Stimulated activated CD8-positive, alpha-beta memory T cell treated with anti-CD3 and anti-CD28 coated beads, Interleukin-4, amount 100 ng/mL, for 4 hours (primary cell): ENCODE measurements around the gene GOLGA7B.
A peak's percentile ranks its signal among the peaks of the same experiment; 100 is the strongest.

Source experiments
- DNase-seq, 2 donors: peaks; one replicate each; pipeline ENCODE4 v3.0.0-alpha.2; 2020; ENCODE audit warnings: low read depth in 2 of 2, low spot score in 1 of 2

Gene GOLGA7B

DNA sequence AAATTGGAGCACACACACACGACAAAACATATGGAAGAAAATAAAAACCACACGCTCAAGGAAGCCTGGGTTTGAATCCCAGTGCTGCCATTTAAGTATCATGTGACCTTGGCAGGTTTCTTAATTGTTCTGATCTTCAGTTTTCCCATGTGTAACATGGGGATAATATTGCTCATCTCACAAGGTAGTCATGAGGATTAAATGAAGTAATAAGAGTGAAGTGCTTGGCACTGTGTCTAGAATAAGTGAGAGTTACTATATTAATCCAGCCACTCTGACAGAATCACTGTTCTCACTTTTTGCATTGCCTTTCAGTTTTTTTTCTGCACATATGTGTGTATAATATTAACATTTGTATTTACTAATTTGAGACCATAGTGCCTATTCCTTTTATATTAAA, 43.3 kb downstream of the GOLGA7B start:
- DNase-seq: no peak

DNA sequence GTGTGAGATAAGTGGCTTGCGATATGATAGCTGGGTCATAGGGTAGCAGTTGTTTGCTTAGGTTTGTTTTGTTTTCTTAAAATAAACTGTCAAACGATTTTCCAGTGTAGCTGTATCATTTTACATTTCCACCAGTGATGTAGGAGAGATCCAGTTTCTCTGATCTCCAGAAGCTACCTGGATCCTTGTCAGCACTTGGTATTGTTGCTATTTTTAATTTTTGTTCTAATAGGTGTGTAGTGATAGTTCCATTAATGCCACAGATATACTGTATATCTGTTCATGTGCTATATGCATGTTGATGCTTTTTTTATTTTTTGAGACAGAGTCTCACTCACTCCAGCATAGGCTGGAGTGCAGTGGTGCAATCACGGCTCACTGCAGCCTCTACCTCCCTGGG, 44.4 kb downstream of the GOLGA7B start:
- no peak for DNase-seq

DNA sequence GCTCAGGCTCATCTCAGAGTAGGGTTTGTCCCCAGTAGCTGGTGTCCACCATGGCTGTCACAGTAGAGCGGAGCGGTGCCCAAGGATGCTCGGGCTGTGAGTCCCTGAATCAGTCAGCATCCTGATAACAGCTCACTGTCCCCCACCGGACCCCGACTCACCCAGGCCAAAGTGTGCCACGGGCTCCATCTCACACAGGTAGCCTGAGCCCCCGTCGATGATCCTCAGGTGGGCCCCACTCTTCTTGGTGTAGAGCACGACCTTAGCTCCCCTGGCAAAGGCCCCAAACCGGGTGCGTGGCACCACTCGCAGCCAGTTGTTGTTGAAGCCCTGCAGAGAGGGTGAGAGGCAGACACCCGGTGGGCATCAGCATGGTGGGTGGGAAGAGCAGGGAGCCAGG, 45.4 kb downstream of the GOLGA7B start:
- no peak for DNase-seq

DNA sequence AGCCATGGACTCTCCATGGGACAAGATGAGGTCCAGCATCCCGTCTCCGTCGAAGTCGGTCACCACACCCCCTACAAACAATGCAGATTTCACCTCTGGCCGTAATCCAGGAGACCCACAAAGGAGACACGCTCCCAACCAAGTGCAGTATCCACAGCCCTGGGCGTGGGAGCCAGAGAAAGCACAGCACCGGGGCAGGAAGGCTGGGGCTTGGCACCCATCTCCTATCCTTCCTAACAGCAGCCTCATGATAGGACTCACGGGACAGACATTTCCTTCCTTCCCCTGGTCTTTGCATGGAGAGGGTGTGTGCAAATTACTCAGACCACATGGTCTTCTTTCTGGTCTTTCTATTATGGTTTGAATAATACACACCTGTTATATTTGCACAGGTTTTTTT, 46.3 kb downstream of the GOLGA7B start:
- no peak for DNase-seq

DNA sequence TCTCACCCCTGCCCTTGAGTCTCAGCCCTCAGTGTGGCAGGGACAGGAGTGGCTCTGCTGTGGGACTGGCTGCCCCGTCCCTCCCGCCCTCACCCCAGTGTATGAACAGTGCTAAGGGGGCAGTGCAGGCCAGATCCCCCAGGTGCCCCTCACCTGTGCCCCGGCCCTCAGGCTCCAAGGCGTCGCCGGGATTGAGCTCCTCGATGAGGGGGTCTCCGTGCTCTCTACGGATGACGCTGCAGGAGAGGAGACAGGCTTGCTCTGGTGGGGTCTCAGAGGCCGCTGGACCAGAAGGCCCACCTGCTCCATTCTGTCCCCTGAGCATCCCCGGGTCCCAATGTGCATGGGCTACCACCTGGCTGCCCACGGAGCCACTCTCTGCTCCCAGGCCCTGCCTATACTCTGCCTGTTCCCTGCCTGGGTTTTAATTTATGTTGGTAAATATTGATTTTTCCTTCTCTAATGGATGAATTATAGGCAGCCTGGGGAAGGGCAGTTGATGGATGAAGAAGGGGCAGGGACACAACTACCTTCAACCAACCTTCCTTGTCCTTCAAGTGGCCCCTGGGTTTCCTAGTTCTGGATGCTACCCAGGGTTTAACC, 47.2 kb downstream of the GOLGA7B start:
- DNase-seq: no peak

DNA sequence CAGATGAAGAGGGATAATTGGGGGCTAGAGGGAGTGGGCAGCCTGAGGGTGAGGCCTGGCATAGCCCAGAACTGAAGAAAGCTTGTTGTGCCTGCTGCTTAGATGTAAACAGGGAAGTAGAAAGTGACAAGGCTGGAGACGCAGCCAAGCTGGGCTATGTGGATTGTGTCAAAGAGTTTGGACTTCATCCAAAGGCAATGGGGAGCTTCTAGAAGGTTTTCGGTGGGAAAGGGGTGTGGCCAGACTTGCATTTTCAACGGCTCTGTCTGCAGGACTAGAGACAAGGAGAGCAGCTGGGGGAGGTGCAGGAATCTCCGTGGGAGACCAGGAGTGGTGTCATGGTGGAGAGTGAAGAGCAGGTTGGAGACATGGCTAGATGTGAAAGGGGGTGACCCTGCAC, 48.8 kb downstream of the GOLGA7B start:
- no peak for DNase-seq

DNA sequence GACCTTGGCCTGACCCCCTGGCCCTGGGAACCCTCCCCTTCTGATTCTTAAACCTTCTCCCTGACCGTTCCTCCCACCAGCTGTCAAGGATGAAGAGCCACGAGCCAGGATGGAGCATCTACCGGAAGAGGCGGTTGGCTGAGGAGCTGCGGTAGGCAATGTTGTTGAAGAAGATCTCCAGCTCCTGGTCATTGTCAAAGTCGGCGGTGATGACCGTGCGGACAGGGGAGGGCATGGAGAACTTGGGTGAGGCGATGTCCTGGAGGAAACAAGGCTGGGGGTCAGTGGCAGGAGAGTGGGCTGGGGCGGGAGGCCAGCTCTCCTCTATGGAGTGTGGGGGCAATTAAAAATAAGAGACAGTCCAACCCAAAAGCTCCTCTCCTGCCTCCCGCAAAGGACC, 51.7 kb downstream of the GOLGA7B start:
- no peak for DNase-seq

DNA sequence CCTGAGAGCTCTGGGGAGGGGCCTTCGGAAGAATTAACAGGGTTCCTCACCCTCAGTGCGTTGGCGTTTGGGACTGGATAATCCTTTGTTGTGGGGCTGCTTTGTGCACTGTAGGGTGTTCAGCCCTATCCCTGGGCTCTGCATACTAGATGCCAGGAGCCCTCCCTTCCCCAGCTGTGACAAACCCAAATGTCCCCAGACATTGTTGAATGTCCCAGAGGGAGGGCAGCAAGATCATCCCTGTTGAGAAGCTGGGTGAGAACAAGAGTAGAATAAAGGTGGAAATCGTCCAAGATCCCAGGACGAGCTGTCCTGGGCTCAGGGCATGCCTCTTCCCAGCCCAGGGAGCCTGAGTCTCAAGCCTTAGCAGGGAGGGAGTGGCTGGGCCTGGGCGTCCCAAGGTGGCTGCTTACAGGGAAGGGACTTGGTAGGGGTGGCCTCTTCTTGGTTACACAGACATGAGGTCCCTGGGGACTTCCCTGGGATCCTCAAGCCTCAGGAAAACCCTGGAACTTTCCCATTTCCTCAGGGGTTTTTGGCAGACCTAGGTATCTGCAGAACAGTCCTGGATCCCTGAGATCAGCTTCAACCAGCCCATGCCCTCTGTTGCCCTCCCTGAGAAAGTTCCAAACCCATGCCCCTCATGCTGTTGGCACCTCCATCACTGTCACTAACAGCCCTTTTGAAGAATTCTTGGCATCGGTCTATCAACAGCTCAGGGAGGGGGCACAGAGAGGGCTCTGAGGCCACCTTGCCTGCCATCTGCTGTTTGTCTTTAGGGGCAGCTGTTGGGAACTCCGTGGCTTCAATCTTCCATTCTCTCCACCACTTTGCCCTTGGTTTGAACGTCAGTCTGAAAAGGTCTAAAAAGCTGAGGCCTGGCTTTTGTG, 53.7 kb downstream of the GOLGA7B start:
- DNase-seq: no peak

DNA sequence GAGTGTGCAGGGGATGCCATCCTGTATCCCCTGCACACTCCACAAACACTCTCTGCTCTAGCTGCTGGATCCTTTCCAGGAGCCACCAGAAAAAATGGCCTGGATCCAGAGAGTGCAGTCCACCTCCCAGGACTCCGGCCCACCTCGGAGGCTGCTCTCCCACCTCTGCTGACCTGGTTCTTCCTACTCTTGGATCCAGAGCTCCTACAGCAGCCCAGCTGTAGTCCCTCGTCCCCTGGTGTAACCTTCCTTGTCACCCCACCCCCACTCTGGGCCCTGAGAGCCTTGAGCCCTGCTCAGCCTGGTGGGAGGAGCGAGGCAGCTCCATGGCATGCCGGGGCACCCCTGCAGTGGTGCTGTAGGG, 54.4 kb downstream of the GOLGA7B start:
- DNase-seq: no peak

DNA sequence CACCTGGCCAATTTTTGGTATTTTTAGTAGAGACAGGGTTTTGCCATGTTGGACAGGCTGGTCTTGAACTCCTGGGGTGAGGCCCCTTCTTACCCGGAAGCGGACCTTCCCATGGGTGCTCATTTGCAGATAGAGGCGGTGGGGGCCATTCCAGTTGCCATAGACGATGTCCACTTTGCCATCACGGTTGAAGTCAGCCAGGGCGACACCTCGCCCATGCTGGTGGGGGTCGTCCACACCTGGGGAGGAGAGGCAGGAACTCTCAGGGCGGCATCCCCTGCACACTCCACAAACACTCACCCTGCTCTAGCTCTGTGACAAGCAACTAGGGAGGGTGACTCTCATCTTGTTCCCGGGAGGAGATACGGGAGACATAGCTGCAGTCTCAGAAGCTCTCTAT, 54.9 kb downstream of the GOLGA7B start:
- no peak for DNase-seq

DNA sequence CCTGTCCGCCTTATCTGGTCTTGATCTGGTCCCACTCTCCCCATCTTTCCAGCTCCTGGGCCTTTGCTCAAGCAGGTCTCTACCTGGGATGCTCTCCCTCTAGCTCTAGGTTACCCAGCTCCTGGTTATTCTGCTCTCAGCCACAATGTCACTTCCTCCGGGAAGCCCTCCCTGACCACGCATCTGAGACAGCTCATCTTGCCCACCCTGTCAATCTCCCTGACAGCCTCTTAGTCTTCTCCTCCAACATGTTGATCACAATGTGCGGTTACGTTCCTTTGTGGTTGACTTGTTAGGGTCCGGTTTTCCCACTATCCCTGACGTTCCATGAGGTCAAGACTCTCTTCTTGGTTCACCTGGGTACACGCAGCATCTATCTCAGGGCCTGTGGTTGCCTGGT, 55.6 kb downstream of the GOLGA7B start:
- no peak for DNase-seq

DNA sequence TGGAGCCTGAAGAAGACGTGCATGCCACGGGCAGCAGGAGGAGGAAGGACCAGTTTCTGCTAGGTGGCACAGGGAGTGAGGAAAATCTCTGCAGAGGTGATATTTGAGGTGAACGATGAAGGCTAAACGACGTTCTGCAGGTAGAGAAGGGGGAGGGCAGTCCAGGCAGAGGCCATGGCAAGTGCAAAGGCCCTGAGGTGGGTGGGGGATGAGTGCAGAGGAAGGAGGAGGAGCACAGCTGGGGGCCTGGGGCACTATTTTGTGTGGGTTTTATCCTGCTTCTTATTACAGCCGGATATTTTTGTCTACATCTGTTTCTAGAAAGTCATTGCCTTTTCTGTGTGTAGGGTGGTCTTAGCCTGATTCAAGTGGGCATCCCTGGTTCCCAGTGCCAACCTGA, 57.6 kb downstream of the GOLGA7B start:
- no peak for DNase-seq

DNA sequence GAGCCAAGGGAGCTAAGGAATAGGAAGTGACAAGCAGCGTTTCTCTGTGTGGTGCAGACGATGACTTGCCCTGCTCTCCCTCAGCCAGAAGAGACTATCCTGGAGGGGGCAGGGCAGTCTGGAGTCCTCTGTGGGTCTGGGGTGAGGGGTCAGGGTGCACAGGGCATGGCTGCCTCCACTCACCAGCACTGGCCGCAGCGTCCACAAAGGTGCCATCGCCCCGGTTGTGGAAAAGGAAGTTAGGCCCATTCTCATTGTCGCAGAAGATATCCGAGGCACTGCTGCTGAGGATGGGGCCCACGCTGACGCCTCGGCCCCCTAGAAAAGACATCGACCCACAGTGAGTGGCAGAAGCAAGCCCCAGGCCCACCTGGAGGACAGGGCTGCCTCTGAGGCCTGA, 58.2 kb downstream of the GOLGA7B start:
- no peak for DNase-seq

DNA sequence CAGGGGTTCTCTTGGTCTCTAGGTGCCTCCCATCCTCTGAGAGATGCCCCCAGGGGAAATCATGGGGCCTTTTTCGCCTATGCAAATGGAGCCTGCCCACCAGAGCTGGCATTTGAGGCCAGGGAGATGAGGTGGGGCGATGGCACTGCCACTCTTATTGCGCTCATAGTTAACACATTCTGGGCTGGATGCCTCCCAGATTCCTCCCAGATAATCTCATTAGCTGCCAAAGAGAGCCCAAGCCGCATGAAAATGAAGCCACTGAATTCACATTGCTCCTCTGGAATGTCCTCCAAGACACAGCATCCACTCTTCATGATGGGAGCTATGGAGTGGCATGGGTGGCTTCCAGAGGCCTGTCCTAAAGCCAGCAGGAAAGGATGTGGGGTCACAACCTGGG, 61.0 kb downstream of the GOLGA7B start:
- DNase-seq: no peak

DNA sequence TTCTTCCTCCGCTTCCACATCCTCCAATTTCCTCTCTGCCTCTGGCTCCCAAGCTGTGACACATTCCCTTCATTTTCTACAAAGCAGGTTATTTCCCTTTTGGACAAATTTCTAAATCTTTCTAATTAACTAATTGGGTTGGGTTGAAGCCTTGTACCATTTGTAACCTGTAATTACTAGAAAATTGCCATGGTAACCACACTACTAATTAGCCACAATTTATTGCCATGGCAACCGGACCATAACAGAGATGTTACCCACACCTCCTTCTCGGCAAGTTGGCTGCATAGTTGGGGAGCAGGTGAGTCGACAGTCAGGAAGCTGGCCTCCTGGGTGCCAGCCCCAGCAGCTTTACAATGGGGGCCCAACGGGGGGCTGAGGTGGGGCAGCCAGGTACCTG, 61.6 kb downstream of the GOLGA7B start:
- DNase-seq: no peak

DNA sequence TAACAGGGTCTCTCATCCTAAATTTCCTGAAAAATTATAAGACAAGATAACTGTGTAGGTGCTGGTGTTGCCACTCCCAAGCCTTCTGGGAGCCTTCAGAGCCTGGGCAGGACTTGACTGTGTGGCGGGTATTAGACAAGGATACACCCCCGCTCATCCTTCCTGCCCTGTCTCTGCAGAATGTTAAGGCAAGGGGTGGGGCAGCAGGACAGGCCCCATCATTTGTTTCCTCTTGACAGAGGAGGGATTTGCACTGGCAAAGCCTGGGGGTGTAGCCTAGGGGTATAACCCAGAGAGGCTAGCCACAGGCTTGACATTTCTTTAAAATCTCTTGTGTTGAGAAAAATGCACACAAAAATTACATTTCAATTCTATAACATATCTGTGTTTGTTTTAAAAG, 63.5 kb downstream of the GOLGA7B start:
- no peak for DNase-seq

DNA sequence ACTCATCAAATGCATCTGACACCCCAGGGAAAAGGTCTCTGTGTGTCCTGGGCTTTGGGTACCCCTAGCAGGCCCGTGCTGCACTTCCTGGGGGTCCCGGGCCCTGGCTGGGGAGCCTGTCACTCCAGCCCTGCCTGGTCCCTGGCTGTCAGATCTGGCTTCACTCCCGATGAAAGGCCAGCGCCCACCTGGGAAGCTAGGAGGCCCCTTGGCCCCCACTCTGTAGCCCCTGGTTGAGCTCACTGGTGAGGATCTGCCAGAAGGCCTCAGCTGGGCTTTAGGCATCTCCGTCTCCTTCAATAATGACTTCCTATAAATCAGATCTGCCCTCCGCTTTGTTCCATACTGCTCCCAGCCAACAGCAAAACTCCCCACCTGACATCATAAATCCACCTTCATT, 64.0 kb downstream of the GOLGA7B start:
- DNase-seq: no peak

DNA sequence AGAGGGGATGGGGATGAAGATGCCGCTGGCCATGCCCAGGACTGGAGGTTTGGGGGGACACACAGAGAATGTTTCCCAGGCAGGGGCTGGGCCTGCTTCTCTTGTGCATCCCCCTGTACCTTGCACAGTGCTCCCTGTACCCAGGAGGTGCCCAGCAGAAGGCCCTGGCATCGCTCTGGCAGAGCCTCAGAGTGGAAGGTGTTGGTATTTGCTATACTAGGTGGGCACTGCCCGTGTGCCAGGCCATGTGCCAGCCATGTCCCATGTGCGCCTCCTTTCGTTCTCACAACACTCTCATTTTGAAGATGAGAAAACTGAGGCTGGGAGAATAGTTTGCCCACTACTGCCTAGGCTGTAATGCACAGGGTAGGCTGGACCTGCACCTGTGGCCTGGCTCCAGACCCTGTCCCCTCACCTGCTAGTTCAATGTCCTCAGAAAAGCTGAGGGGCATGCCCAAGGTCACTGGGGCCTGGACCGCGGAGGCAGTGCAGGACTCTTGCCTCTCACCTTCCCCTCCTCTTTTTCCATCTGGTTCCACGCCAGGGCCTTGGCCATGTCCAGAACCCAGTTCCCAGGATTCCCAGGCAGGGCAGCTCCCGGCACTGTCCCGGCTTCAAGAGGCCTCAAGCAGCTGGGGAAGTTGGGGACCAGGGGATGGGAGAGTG, 64.7 kb downstream of the GOLGA7B start:
- DNase-seq: no peak

DNA sequence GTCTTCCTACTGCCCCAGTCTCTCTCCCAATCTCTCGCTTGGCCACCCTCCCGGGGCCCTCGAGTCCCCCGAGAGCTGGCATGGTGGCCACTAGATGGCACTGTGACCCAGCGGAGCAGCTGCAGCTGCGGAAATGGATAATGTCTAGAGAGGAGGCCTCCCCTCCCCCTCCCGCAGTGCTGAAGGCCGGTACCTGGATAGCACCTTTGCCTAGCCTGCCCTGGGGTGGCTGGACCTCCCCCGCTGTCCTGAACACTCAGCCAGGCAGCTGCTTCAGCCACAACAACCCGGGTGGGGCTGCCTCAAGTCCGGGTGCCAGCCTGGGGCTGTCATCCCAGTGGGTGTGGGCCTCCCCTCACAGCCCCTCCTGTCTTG, 65.2 kb downstream of the GOLGA7B start:
- peak; percentile 30 to 43 for DNase-seq

DNA sequence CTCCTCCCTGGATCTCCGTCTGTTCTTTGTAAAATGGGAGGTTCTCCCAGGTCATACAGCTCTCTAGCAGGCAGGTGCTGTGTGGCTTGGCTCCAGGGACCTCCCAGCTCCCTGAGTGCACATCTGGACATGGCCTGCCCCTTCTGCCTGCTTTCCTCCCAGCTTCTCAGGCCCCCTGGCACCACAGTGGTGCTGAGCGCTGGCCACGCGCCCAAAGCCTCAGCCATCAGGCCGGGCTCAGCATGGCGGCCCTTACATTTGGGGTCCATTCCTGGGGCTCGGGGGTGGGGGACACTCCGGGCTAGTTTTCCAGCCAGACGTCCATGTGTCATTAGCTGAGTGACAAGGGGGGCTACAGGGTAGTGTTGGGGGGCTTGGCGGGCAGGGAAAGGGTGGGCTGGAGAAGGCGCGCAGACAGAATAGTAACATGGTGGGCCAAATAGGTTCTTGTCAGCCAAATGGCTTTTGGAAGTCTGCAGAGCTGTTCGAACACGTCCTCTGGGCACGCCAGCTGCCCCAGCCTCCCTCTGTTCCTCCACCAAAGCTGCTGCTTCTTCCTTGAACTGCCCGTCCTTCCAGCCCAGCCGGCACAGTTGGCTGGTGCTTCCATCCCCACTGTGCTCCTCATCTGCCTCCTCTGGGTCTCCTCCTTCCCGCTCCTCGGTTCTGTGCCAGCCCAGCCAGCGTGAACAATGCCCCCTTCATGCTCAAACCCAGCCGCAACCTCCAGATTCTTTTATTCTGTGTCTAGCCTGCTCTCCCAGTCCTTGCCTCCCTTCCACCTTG, 65.9 kb downstream of the GOLGA7B start:
- no peak for DNase-seq

DNA sequence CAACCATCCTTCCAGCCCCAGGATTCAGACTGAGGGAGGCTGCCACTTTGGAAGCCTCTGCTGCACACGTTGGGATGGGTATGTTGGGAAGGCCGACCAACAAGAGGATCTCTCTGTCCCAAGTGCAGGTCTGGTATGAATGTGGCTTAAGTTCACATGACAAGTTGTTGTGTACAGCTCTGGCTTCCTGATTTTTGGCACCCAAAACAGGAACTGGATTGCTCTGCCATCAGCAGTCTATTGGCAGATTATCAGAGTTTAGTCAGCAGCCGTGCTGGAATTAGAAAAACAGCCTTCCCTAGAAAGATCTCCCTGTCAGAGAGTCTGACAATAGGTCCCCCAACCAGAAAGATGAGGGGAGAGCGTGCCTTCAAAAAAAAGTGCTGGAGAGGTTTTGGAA, 66.9 kb downstream of the GOLGA7B start:
- DNase-seq: no peak

DNA sequence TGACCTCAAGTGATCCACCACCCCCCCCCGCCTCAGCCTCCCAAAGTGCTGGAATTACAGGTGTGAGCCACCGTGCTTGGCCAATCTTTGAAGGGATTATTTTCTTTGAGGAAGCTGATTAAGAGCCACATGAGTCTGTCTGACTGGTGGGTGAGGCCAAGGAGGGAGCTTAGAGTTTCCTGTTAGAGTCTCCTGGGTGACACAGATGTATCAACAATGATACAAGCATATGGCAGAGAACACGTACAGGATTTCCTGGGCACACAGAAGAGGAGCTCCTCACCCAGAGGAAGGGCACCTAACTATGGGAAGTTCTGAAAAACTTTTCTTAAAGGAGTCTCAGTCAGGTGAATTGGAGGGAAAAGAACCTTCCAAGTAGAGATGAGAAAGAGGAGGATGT, 69.4 kb downstream of the GOLGA7B start:
- no peak for DNase-seq
